Mucosa of rectum (tissue), 2 donors: ENCODE results near the gene KCNMB2.
"Not testable (repeated sequence)": the region's sequence is repeated elsewhere in the genome, so short reads cannot be mapped to it uniquely, and the experiment has no call there.

Experiments used
- H3K27ac ChIP-seq, 2 donors: one replicate each; pipeline ENCODE4 v1.7.0; 2013; ENCODE audit warnings: inconsistent platforms in 2 of 2, low read depth in 2 of 2, low read length in 2 of 2
- H3K27me3 ChIP-seq, 2 donors: one replicate each; pipeline ENCODE4 v1.7.0; 2013; ENCODE audit warnings: low read length in 2 of 2; ENCODE audit not compliant: control insufficient read depth in 2 of 2, insufficient read depth in 2 of 2
- H3K36me3 ChIP-seq, 2 donors: one replicate each; pipeline ENCODE4 v1.7.0; 2013; ENCODE audit warnings: low read length in 2 of 2; ENCODE audit not compliant: control insufficient read depth in 2 of 2, insufficient read depth in 2 of 2
- H3K4me1 ChIP-seq, 2 donors: one replicate each; pipeline ENCODE4 v1.7.0; 2013; ENCODE audit warnings: low read length in 2 of 2, mild to moderate bottlenecking in 1 of 2; ENCODE audit not compliant: control insufficient read depth in 2 of 2, insufficient read depth in 2 of 2
- H3K4me3 ChIP-seq, 2 donors: one replicate each; pipeline ENCODE4 v1.7.0; 2013; ENCODE audit warnings: low read length in 2 of 2
- H3K9ac ChIP-seq, 2 donors: one replicate each; pipeline ENCODE4 v1.7.0; 2013; ENCODE audit warnings: low read length in 2 of 2, low read depth in 1 of 2, mild to moderate bottlenecking in 1 of 2
- H3K9me3 ChIP-seq, 2 donors: one replicate each; pipeline ENCODE4 v1.7.0; 2013; ENCODE audit warnings: low read length in 2 of 2; ENCODE audit not compliant: control insufficient read depth in 2 of 2
- donor health status: healthy.
- donor health status: Normal muscosa, but diverticular disease.

The KCNMB2 gene

DNA sequence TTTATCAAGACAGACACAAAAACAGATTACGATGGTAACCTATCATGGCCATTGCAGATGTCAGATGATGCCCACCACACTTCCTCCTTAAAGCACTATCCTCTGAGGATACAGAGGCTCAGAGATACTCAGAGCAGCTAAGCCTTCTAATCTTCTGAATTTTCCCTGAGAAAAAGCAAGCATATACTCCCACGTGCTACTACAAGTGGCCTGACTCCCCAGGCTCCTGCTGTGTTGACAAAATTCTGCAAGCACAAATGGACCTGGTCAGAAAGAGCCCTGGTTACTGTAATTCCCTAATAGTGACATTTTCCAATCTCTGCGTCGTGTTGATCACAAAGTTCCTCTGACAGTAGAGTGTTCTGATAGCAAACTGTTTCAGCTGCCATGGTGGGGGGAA is 207.1 kb downstream of the KCNMB2 start:
- Histone ChIP-seq H3K4me3 (no peak overlapping the region), H3K36me3 (no peaks in the 10 kb centered on the region)

DNA sequence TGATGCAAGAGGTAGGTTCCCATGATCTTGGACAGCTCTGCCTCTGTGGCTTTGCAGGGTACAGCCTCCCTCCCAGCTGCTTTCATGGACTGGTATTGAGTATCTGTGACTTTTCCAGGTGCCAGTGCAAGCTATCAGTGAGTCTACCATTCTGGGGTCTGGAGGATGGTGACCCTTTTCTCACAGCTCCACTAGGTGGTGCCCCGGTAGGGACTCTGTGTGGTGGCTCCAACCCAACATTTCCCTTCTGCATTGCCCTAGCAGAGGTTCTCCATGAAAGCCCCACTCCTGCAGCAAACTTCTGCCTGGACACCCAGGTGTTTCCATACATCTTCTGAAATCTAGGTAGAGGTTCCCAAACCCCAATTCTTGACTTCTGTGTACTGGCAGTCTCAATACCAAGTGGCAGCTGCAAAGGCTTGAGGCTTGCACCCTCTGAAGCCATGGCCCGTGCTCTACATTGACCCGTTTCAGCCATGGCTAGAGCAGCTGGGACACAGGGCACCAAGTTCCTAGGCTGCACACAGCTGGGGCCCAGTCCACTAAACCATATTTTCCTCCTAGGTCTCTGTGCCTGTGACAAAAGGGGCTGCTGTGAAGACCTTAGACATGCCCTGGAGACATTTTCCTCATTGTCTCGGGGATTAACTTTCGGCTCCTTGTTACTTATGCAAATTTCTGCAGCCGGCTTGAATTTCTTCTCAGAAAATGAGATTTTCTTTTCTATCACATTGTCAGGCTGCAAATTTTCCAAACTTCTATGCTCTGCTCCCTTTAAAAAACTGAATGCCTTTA is 209.8 kb downstream of the KCNMB2 start:
- H3K9me3 ChIP-seq, H3K4me3 ChIP-seq, H3K9ac ChIP-seq, H3K4me1 ChIP-seq, H3K27me3 ChIP-seq, H3K36me3 ChIP-seq, H3K27ac ChIP-seq: not testable (repeated sequence)

More for the DNA sequence above, 207.1 kb downstream of the KCNMB2 start:
- no peak overlapping the region for H3K9ac ChIP-seq
- no peaks in the 10 kb centered on the region for H3K9me3 ChIP-seq
- no peaks in the 10 kb centered on the region for H3K27me3 ChIP-seq
- H3K4me1 ChIP-seq, result no peaks in the 10 kb centered on the region
- no peak overlapping the region for H3K27ac ChIP-seq

- no peak overlapping the region for H3K9ac ChIP-seq
- H3K36me3 ChIP-seq, result no peaks in the 10 kb centered on the region
- peaks cover 4 to 9% of the 10 kb centered on the region in 2 donors for H3K4me1 ChIP-seq
- H3K9me3 ChIP-seq, result no peaks in the 10 kb centered on the region
- H3K27me3 ChIP-seq, result no peaks in the 10 kb centered on the region
- no peak overlapping the region for H3K27ac ChIP-seq
- no peak overlapping the region for H3K4me3 ChIP-seq
These were observed 212.6 kb downstream of the KCNMB2 start for GRCh38 chr3:178748874-178749273.

- peaks cover 4 to 9% of the 10 kb centered on the region in 2 donors for H3K4me1 ChIP-seq
- no peaks in the 10 kb centered on the region for H3K36me3 ChIP-seq
- no peak overlapping the region for H3K4me3 ChIP-seq
- no peak overlapping the region for H3K9ac ChIP-seq
- no peaks in the 10 kb centered on the region for H3K9me3 ChIP-seq
- H3K27ac ChIP-seq, result no peak overlapping the region
- no peaks in the 10 kb centered on the region for H3K27me3 ChIP-seq
These were observed 213.2 kb downstream of the KCNMB2 start for GRCh38 chr3:178749471-178749870.

DNA sequence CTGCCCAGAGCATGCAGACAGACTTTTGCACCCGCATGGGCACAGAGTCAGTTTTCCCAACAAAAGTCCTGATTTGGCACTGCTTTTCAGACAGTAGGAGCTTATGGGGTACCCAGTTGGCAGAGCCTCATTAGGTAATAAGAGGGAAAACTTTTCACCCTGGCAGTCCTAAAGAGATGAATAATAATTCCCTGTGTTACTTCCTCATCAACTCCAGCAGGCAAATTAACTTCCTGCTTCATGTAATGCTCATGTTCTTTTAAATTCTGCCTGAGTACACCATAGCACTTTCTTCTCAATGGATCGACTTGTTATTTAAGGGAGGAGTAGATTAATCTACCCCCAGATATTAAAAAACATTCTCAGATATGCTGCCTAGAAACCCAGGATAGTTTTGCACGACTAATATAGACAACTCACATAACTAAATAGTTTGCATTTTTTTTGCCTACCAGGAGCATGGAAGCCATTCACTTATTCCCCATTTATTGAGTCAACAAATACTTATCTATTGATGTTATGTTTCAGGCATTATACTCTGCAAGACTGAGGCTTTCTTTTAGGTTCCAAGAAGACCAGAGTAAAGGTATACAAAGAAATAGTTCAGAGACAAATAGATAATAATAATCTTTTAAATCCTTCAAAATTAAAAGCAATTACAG is 214.5 kb downstream of the KCNMB2 start:
- peak overlapping the region in 1 of 2 donors; percentile 60 for H3K27ac ChIP-seq
- no peak overlapping the region for H3K9ac ChIP-seq
- H3K9me3 ChIP-seq, result no peaks in the 10 kb centered on the region
- peaks cover 4 to 9% of the 10 kb centered on the region in 2 donors for H3K4me1 ChIP-seq
- no peaks in the 10 kb centered on the region for H3K36me3 ChIP-seq
- no peak overlapping the region for H3K4me3 ChIP-seq
- H3K27me3 ChIP-seq, result no peaks in the 10 kb centered on the region

DNA sequence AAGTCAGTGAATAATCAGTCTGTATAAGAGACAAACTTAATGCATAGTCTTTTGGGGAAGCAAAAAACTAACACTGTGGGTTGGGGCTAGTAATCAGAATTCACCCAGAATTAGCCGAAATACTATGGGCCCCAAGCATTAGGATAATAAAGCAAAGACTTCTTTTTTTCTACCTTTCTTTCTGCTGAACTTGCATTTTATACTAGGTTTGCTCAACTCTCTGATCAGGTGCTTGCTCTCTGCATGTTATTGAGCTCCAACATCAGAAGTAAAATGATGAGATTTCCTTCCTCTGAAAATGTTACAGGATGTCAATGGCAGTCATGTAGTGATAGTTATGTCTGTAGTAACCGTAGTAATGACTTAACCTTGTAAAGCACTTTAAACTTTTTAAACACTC is 216.6 kb downstream of the KCNMB2 start:
- no peak overlapping the region for H3K27ac ChIP-seq
- H3K36me3 ChIP-seq, result no peaks in the 10 kb centered on the region
- no peak overlapping the region for H3K9ac ChIP-seq

DNA sequence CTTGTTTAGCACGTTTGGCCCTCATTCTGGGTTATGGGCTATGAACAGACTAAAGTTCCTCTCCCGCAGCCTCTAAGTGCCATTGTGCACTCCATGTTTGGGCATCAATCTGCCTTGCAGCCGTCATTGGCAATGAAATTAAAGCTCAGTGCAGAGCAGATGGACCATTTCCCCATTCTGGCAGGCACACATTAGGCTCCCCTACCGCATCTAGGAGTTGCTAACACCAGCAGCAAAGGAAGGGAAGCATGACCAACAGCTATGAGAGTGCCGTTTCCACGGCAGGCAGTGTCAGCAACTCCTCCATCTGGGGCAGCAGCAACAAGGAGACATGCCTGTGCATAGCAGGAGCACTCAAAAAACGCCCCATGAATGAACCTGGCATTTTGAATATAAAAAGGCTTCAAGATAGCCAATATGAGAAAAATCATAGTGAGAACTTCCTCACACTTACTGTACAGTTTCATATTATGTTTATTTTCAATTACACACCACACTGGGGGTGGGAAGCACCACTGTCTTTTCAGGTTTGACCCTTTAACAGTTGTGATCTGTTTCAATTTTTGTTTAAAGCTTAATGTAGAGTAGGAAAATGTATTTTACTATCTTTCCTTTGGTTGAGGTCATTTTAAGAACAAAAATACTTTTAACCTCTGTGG is 218.7 kb downstream of the KCNMB2 start:
- H3K4me3 ChIP-seq, result no peak overlapping the region
- no peaks in the 10 kb centered on the region for H3K36me3 ChIP-seq

More for the DNA sequence above, 216.6 kb downstream of the KCNMB2 start:
- peaks cover 4 to 9% of the 10 kb centered on the region in 2 donors for H3K4me1 ChIP-seq
- H3K4me3 ChIP-seq, result no peak overlapping the region
- H3K9me3 ChIP-seq, result no peaks in the 10 kb centered on the region
- no peaks in the 10 kb centered on the region for H3K27me3 ChIP-seq

DNA sequence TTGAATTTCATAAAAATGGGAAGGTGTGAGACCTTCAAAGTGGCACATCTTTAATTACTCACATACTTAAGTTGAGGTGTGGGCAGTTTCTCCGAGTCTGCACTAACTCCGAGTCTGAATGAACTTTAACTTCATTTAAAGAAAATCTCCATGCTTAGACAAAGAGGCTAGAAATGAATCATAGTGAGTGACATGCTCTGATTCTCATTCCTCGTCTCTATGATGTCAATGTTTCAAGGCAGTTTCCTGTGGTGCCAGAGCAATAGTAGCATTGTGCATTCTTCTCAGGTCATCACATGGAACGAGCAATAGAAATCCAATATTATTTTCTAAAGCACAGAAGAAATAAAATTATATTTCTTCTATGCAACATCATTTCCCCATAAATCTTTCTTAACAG is 224.8 kb downstream of the KCNMB2 start:
- Histone ChIP-seq H3K27ac (no peak overlapping the region), H3K27me3 (no peaks in the 10 kb centered on the region), H3K4me1 (no peaks in the 10 kb centered on the region), H3K9ac (no peak overlapping the region), H3K4me3 (no peak overlapping the region), H3K9me3 (no peaks in the 10 kb centered on the region), H3K36me3 (no peaks in the 10 kb centered on the region)

More for the DNA sequence above, 218.7 kb downstream of the KCNMB2 start:
- Histone ChIP-seq H3K27ac (no peak overlapping the region), H3K27me3 (no peaks in the 10 kb centered on the region), H3K9me3 (no peaks in the 10 kb centered on the region), H3K9ac (no peak overlapping the region), H3K4me1 (peaks cover 4 to 9% of the 10 kb centered on the region in 2 donors)

- Histone ChIP-seq H3K36me3 (no peaks in the 10 kb centered on the region), H3K4me3 (no peak overlapping the region), H3K27me3 (no peaks in the 10 kb centered on the region), H3K9me3 (no peaks in the 10 kb centered on the region), H3K4me1 (no peaks in the 10 kb centered on the region), H3K9ac (no peak overlapping the region), H3K27ac (no peak overlapping the region)
These were observed 225.2 kb downstream of the KCNMB2 start for GRCh38 chr3:178761461-178761860.

GRCh38 chr3:178762385-178762784 is 226.1 kb downstream of the KCNMB2 start:
- Histone ChIP-seq H3K36me3 (no peaks in the 10 kb centered on the region), H3K4me1 (no peaks in the 10 kb centered on the region), H3K27ac (no peak overlapping the region), H3K27me3 (no peaks in the 10 kb centered on the region), H3K9ac (no peak overlapping the region), H3K9me3 (no peaks in the 10 kb centered on the region), H3K4me3 (no peak overlapping the region)
